Measurements from ENCODE around the gene GPR12.
"Not testable (repeated sequence)": the region's sequence is repeated elsewhere in the genome, so short reads cannot be mapped to it uniquely, and the experiment has no call there.

The GPR12 gene

DNA sequence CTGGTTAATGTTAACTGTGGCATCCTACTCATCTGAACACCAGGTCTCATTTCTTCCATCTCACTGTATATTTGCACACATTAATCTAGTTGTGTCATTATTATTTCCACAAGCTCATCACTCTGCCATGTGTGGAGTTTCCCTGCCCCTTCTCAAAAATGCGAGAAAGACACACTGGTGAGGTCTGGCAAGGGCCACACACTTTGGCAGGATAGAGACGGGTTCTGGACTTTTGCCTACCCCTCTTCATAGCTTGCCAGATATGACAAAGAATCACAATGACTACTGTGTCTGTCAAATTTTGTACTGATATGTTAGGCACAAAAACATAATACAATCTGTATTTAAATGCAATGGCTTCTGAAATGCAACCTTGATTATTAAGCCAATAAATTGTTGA lies 12.9 kb downstream of the GPR12 start:
- DNase-seq, result no peak

- DNase-seq, result no peak
Measured at GRCh38 chr13:26743971-26744370, 16.6 kb downstream of the GPR12 start.

DNA sequence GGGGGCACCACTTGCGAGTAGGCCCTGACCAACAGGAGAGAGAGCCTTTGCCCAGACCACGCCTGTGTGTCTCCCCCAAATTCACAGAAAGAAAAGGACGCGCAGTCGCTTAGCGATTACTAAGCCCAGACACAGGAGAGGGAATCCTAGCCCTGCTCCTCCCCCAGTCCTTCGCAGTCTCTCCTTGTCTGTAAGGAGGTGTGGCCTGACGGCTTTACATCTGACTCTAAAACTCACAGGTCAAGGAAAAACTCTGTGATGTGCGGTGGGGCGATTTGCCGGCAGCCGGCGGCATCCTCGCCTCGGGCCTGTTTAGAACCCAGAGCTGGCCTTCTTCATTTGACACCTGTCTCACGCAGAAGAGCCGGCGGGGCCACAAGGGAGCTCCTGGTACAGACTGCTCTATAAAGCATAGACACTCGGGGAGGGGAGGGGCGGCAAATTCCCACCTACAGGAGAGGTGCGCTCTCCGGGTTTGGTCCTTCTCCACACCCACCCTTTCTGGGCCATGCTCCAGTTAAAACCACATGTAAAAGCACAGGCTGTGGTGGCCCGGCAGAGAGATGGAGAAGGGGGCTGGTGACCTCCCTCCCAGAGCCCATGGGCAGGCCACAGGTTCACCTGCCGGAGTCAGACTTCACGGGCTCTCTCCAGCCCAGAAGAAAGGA lies 17.8 kb downstream of the GPR12 start:
- no peak for DNase-seq

- no peak for DNase-seq
Measured at GRCh38 chr13:26735677-26736076, 24.9 kb downstream of the GPR12 start.

- no peak for DNase-seq
Measured at GRCh38 chr13:26727633-26728032, 33.0 kb downstream of the GPR12 start.

DNA sequence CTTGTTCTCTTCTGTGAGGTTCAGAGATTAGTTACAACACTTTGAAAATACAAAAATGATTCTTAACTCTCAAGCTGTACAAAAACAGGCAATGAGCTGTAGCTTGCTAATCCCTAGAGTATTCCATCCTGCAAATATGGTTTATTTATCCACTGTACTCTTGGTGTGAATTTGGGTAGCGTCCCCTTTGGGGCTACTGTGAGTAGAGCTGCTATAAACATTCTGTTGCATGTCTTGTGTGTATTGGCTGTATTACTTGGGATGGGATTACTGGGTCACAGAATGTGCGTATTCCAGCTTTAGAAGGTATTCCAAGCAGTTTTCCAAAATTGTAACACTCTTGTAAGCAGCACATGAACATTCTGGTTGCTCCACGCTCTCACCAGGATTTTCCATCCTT lies 33.5 kb downstream of the GPR12 start:
- no peak for DNase-seq

- DNase-seq, result no peak
Measured at GRCh38 chr13:26726684-26727083, 33.9 kb downstream of the GPR12 start.

- DNase-seq, result not testable (repeated sequence)
Measured at GRCh38 chr13:26723620-26724019, 37.0 kb downstream of the GPR12 start.

- DNase-seq, result no peak
Measured at GRCh38 chr13:26722321-26722720, 38.3 kb downstream of the GPR12 start.

DNA sequence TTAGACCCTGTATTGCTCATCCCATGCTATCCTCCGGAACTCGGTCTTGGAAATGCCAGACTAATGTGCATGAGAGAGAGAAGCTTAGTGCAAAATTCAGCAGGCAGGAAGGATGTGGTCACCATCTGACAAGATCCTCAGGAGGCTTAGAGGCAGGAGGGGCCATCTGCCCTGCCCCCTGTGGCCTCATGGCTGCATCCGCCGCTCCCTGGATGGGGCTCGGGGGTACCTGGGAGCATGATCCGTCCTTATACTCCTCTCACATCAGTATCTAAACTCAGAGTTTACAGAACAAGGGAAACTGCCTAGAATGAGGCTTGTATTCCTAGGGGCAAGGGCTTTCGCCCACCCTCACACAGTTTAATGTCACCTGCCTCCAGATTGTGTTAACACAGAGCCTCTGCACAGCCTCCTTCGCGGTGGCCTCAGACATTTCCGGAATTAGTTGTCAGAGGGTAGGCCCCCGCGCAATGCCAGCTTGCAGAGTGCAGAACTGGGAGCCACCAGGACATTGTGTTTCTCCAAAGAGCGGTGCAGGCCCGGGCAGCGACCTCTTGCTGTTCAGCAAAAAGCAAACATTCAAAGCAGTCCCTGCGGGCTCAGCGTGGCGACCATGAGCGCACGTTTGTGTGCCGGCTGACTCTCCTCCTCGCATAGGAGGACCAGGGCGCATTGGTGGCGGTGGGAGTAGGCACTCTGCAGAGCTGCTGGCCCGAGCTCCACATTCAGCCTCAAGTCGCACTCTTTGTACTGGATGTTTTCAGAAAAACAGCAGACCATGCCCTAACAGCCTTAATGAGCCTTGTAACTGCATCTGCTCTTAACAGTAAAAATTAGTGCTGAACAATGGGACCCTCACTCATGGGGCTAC lies 39.1 kb downstream of the GPR12 start:
- DNase-seq, result peak; percentile 11

GRCh38 chr13:26719356-26719945 lies 41.1 kb downstream of the GPR12 start:
- no peak for DNase-seq

GRCh38 chr13:26718872-26719271 lies 41.7 kb downstream of the GPR12 start:
- DNase-seq, result no peak

- no peak for DNase-seq
Measured at GRCh38 chr13:26718146-26718545, 42.4 kb downstream of the GPR12 start.

DNA sequence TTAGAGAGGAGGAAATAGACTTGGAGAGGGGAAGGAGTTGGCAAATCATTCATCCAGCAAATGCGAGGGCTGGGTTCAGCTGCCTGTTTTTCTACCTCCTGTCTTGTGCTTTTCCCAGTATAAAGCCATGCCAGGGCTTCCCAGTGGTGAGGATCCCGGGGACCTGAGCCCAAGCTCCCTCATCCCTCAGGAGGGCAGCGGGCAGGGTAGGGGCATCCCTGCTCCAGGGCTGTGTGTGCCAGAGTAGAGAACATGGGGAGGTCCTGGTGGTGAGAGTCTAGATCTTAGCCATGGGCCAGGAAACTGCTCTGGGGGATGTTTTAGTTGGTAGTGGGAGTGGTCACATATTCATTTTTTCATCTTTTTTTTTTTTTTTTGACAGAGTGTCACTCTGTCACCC lies 43.6 kb downstream of the GPR12 start:
- DNase-seq, result no peak

DNA sequence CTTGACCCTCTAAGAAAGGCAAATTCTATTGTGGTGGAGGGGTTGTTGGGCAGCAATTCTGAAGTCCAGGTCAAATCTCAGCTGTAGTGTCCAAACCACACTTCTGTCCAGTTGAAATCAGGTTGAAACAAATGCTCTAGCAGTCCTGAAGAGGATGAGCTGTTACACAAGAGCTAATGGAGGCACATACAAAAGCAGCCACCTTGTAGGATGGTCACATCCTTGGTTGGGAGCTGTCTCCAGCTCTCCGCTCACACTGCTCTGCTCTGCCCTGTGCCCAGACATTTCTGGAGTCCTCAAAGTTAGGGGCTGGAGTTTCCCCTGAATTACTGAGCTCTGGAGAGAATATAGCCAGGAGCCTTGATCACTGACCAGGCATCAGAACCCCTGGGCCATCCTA lies 47.2 kb downstream of the GPR12 start:
- DNase-seq, result no peak

- DNase-seq, result no peak
Measured at GRCh38 chr13:26711211-26711610, 49.4 kb downstream of the GPR12 start.

DNA sequence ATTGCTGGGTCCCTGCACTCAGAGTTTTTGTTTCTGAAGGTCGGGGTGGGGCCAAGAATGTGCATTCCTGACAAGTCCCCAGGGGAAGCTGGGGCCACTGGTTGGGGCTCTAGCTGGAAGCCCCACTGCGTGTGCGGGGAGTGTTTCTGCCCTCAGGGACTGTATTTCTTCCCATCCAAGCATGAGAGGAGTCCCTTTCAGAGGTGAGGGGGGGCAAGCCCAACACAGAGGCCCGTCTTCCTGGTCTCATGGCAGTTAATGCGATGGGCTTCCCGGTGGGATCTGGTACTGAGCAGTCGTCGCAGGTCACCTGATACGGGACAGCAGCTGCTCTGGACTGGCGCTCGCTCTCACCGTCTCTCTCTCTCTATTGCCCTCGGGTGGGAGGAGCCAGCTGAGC lies 50.4 kb downstream of the GPR12 start:
- DNase-seq, result no peak

- DNase-seq, result no peak
Measured at GRCh38 chr13:26709461-26709860, 51.1 kb downstream of the GPR12 start.

GRCh38 chr13:26708007-26708297 lies 52.6 kb downstream of the GPR12 start:
- no peak for DNase-seq

- peak; percentile 12 for DNase-seq
Measured at GRCh38 chr13:26707122-26708006, 53.2 kb downstream of the GPR12 start.

DNA sequence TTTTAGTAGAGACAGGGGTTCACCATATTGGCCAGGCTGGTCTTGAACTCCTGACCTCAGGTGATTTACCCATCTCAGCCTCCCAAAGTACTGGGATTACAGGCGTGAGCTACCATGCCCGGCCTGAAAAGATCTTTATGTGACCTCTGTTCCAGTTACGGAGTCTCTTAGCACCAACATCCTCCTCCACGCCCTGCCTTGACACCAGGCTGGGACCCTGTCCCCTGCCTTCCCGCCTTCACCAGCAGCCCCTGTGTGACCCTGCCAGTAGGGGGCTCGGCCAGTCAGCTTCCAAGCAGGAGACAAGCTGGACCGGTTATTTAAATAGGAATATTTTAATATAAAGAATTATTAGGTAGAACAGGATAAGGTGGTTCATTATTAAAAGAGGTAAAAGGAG lies 54.2 kb downstream of the GPR12 start:
- DNase-seq, result no peak

- no peak for DNase-seq
Measured at GRCh38 chr13:26705536-26705935, 55.0 kb downstream of the GPR12 start.

Data from T-helper 9 cell (primary cell).